ENCODE results near the gene PASD1.
"Not testable (repeated sequence)": the region's sequence is repeated elsewhere in the genome, so short reads cannot be mapped to it uniquely, and the experiment has no call there.

PASD1 gene

GRCh38 chrX:151563449-151563848 lies at the start of gene PASD1:
TSS of gene PASD1 (plus strand) at chrX:151563675. CDS start at chrX:151601554, 37,879 bp downstream.
- no peak for DNase-seq (ENCODE audit: low read depth)

GRCh38 chrX:151515237-151515636 lies 48.2 kb upstream of the PASD1 start:
- no peak for DNase-seq (ENCODE audit: low read depth)

GRCh38 chrX:151516538-151517187 lies 46.8 kb upstream of the PASD1 start:
- DNase-seq (ENCODE audit: low read depth), result no peak

- DNase-seq (ENCODE audit: low read depth), result no peak
These were observed 46.1 kb upstream of the PASD1 start for GRCh38 chrX:151517421-151517820.

GRCh38 chrX:151523351-151523750 lies 40.1 kb upstream of the PASD1 start:
- DNase-seq (ENCODE audit: low read depth), result no peak

GRCh38 chrX:151536571-151536970 lies 26.9 kb upstream of the PASD1 start:
- no peak for DNase-seq (ENCODE audit: low read depth)

- DNase-seq (ENCODE audit: low read depth), result no peak
These were observed 25.9 kb upstream of the PASD1 start for GRCh38 chrX:151537572-151537971.

- no peak for DNase-seq (ENCODE audit: low read depth)
These were observed 25.0 kb upstream of the PASD1 start for GRCh38 chrX:151538190-151539122.

- peak; percentile 0 for DNase-seq (ENCODE audit: low read depth)
These were observed 19.8 kb upstream of the PASD1 start for GRCh38 chrX:151543706-151544105.

GRCh38 chrX:151546226-151546625 lies 17.2 kb upstream of the PASD1 start:
- DNase-seq (ENCODE audit: low read depth), result not testable (repeated sequence)

- DNase-seq (ENCODE audit: low read depth), result not testable (repeated sequence)
These were observed 12.3 kb upstream of the PASD1 start for GRCh38 chrX:151551176-151551575.

GRCh38 chrX:151552743-151553142 lies 10.7 kb upstream of the PASD1 start:
- DNase-seq (ENCODE audit: low read depth), result no peak

GRCh38 chrX:151555301-151555700 lies 8.2 kb upstream of the PASD1 start:
- DNase-seq (ENCODE audit: low read depth), result not testable (repeated sequence)

GRCh38 chrX:151562485-151562884 lies 990 bp upstream of the PASD1 start:
- DNase-seq (ENCODE audit: low read depth), result not testable (repeated sequence)

- not testable (repeated sequence) for DNase-seq (ENCODE audit: low read depth)
These were observed 472 bp upstream of the PASD1 start for GRCh38 chrX:151563003-151563402.

- DNase-seq (ENCODE audit: low read depth), result no peak
These were observed 560 bp downstream of the PASD1 start for GRCh38 chrX:151564035-151564434.

GRCh38 chrX:151566872-151567271 lies 3.4 kb downstream of the PASD1 start:
- not testable (repeated sequence) for DNase-seq (ENCODE audit: low read depth)

GRCh38 chrX:151570561-151570960 lies 7.1 kb downstream of the PASD1 start:
- DNase-seq (ENCODE audit: low read depth), result no peak

GRCh38 chrX:151593384-151593783 lies 29.9 kb downstream of the PASD1 start:
- not testable (repeated sequence) for DNase-seq (ENCODE audit: low read depth)

GRCh38 chrX:151596282-151596681 lies 32.8 kb downstream of the PASD1 start:
- no peak for DNase-seq (ENCODE audit: low read depth)

GRCh38 chrX:151604931-151605330 lies 41.5 kb downstream of the PASD1 start:
- no peak for DNase-seq (ENCODE audit: low read depth)

- DNase-seq (ENCODE audit: low read depth), result no peak
These were observed 45.7 kb downstream of the PASD1 start for GRCh38 chrX:151609222-151609621.

GRCh38 chrX:151621422-151621821 lies 57.9 kb downstream of the PASD1 start:
- no peak for DNase-seq (ENCODE audit: low read depth)

Measured in EH (cell line).